Gastroesophageal sphincter (tissue), 3 donors: ENCODE measurements around the gene ARHGEF26.

Source experiments
- EP300 ChIP-seq: sonication (generic); formaldehyde crosslinking; IDR thresholded peaks from one replicate; pipeline ENCODE4 v1.6.1; 2017; ENCODE audit warnings: antibody characterized with exemption, mild to moderate bottlenecking
- POLR2A ChIP-seq, 2 donors: fragments of 450-650 bp; IDR thresholded peaks; one replicate each; pipeline ENCODE4 v1.6.1; 2017; ENCODE audit warnings: antibody characterized with exemption in 2 of 2, mild to moderate bottlenecking in 2 of 2, moderate library complexity in 1 of 2
- POLR2AphosphoS5 ChIP-seq: sonication (generic); formaldehyde crosslinking; IDR thresholded peaks from one replicate; pipeline ENCODE4 v1.6.1; 2017; ENCODE audit warnings: antibody characterized with exemption
- TF ChIP-seq, protein P1 (sequence below), 4 experiments: fragments of 200-600 bp in 2 of 4; fragments of 450-650 bp in 2 of 4; sonication (generic) in 1 of 4; IDR thresholded peaks; one replicate each; pipeline ENCODE4 v1.5.1; 2017 to 2019; ENCODE audit warnings: antibody characterized with exemption in 4 of 4, mild to moderate bottlenecking in 2 of 4, moderate library complexity in 2 of 4

DNA sequence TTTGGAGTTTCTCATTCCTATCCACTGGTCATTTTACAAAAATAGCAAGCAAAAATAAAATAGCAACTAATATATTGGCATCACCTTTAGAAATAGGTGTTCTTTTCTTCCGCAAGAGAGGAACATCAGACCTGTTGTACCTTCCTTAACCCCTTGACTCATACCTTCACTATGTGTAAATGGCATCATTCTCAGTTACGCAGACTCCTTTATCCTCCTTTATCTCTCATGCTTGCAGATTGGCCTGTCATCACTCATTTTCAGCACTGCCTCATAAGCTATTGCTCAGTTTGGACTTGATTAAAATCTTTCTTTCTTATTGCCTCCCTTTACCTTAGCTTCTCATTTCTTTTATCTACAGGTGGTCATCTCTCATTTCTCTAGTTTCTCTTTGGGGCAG is 21.4 kb downstream of the ARHGEF26 start:
- TF ChIP-seq, protein P1, sequence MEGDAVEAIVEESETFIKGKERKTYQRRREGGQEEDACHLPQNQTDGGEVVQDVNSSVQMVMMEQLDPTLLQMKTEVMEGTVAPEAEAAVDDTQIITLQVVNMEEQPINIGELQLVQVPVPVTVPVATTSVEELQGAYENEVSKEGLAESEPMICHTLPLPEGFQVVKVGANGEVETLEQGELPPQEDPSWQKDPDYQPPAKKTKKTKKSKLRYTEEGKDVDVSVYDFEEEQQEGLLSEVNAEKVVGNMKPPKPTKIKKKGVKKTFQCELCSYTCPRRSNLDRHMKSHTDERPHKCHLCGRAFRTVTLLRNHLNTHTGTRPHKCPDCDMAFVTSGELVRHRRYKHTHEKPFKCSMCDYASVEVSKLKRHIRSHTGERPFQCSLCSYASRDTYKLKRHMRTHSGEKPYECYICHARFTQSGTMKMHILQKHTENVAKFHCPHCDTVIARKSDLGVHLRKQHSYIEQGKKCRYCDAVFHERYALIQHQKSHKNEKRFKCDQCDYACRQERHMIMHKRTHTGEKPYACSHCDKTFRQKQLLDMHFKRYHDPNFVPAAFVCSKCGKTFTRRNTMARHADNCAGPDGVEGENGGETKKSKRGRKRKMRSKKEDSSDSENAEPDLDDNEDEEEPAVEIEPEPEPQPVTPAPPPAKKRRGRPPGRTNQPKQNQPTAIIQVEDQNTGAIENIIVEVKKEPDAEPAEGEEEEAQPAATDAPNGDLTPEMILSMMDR (IDR thresholded peaks at IDR 0.05): no peak
- TF ChIP-seq POLR2AphosphoS5: no peak
- TF ChIP-seq EP300: no peak
- TF ChIP-seq POLR2A (IDR thresholded peaks at IDR 0.05): no peak
